Measurements from ENCODE around the gene DNLZ. TPM values are rescaled to one million over a fixed set of nuclear protein-coding genes. Genes with fewer than 3 reads are reported as not detected.

DNLZ gene
- total and polyA plus RNA-seq, 9 of the 15 experiments (the other 6 are each of a cell fraction or from before 2014, with no cell fraction given), result 0.17 to 44.6 (median 3.4) TPM

DNA sequence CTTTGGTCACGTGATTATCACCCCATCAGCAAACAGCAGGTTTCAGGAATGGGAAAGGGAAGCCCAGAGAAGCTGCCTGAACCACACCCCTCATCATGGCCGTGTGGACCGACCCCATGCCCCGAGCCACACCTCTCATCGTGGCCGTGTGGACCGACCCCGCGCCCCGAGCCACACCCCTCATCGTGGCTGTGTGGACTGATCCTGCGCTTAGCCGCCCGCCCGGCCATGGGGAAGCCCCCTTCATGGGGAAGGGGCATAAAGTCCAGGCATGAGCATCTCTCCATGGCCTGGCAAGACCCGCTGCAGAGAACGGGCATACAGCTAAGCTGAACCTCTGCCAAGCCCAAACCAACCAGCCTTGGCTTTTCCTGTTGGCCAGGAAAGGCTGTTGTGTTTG lies 30.0 kb upstream of the DNLZ start:
- Histone ChIP-seq H3K79me2 (ENCODE audit: control insufficient read depth, insufficient read depth, low read length) (peaks cover 9% of the 10 kb centered on the region), H3K4me3 (no peak overlapping the region), H3K36me3 (ENCODE audit: control insufficient read depth, insufficient read depth, low read length) (peaks cover 94% of the 10 kb centered on the region), H3K9ac (ENCODE audit: insufficient read depth in 1 of 2, low read depth in 2 of 2, low read length in 2 of 2) (no peak overlapping the region), H2AFZ (ENCODE audit: low read depth, low read length) (no peak overlapping the region), H3K27me3 (ENCODE audit: control insufficient read depth in 2 of 2, insufficient read depth in 2 of 2, low read length in 2 of 2) (no peaks in the 10 kb centered on the region), H3K4me2 (ENCODE audit: insufficient read depth, low read length) (no peak overlapping the region), H3K27ac (ENCODE audit: extremely low read depth, low read depth, low read length) (no peak overlapping the region), H3K4me1 (replicated peaks in 1 of 2; ENCODE audit: control insufficient read depth in 2 of 2, insufficient read depth in 2 of 2, low read length in 2 of 2) (peaks cover 2 to 22% of the 10 kb centered on the region in 2 experiments; a peak in 4 of 5 replicates), H4K20me1 (replicated peaks; ENCODE audit: control insufficient read depth, insufficient read depth, low read length) (no peaks in the 10 kb centered on the region; the same call in 1 of the 2 replicates), H3K9me1 (ENCODE audit: control insufficient read depth, insufficient read depth, low read length) (no peaks in the 10 kb centered on the region), H3K9me3 (replicated peaks; ENCODE audit: control insufficient read depth, insufficient read depth, low read depth, low read length) (no peaks in the 10 kb centered on the region)
- FAIRE-seq, result no peak
- DNase-seq (ENCODE audit: extremely low read depth in 1 of 4, low spot score in 3 of 4), result peak in 1 of 4 experiments; percentile 33
- intact Hi-C loops (cut with micrococcal nuclease), result no loop called here
- BruUV-seq (replicated peaks), result no TSS peak
- 85% methylated on average over 13 of the region's 17 CpGs for WGBS (ENCODE audit: insufficient coverage, low coverage, missing lambda C conversion rate)
- no peak for ATAC-seq
- ChIA-PET POLR2A (interaction anchor here (1.0 to 3.3 kb wide), 2 partner anchors 10 to 16 kb away, joined by 5 to 8 read pairs; partner anchors contain the start of genes ENTR1 and PMPCA), CTCF (ENCODE audit: low intra/inter-chr PET ratio) (no interaction called here)
- TF ChIP-seq, protein P1, sequence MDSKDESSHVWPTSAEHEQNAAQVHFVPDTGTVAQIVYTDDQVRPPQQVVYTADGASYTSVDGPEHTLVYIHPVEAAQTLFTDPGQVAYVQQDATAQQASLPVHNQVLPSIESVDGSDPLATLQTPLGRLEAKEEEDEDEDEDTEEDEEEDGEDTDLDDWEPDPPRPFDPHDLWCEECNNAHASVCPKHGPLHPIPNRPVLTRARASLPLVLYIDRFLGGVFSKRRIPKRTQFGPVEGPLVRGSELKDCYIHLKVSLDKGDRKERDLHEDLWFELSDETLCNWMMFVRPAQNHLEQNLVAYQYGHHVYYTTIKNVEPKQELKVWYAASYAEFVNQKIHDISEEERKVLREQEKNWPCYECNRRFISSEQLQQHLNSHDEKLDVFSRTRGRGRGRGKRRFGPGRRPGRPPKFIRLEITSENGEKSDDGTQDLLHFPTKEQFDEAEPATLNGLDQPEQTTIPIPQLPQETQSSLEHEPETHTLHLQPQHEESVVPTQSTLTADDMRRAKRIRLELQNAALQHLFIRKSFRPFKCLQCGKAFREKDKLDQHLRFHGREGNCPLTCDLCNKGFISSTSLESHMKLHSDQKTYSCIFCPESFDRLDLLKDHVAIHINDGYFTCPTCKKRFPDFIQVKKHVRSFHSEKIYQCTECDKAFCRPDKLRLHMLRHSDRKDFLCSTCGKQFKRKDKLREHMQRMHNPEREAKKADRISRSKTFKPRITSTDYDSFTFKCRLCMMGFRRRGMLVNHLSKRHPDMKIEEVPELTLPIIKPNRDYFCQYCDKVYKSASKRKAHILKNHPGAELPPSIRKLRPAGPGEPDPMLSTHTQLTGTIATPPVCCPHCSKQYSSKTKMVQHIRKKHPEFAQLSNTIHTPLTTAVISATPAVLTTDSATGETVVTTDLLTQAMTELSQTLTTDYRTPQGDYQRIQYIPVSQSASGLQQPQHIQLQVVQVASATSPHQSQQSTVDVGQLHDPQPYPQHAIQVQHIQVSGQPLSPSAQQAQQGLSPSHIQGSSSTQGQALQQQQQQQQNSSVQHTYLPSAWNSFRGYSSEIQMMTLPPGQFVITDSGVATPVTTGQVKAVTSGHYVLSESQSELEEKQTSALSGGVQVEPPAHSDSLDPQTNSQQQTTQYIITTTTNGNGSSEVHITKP (IDR thresholded peaks at IDR 0.05; ENCODE audit: partially characterized antibody), result peak; percentile 21
- TF ChIP-seq, protein P2, sequence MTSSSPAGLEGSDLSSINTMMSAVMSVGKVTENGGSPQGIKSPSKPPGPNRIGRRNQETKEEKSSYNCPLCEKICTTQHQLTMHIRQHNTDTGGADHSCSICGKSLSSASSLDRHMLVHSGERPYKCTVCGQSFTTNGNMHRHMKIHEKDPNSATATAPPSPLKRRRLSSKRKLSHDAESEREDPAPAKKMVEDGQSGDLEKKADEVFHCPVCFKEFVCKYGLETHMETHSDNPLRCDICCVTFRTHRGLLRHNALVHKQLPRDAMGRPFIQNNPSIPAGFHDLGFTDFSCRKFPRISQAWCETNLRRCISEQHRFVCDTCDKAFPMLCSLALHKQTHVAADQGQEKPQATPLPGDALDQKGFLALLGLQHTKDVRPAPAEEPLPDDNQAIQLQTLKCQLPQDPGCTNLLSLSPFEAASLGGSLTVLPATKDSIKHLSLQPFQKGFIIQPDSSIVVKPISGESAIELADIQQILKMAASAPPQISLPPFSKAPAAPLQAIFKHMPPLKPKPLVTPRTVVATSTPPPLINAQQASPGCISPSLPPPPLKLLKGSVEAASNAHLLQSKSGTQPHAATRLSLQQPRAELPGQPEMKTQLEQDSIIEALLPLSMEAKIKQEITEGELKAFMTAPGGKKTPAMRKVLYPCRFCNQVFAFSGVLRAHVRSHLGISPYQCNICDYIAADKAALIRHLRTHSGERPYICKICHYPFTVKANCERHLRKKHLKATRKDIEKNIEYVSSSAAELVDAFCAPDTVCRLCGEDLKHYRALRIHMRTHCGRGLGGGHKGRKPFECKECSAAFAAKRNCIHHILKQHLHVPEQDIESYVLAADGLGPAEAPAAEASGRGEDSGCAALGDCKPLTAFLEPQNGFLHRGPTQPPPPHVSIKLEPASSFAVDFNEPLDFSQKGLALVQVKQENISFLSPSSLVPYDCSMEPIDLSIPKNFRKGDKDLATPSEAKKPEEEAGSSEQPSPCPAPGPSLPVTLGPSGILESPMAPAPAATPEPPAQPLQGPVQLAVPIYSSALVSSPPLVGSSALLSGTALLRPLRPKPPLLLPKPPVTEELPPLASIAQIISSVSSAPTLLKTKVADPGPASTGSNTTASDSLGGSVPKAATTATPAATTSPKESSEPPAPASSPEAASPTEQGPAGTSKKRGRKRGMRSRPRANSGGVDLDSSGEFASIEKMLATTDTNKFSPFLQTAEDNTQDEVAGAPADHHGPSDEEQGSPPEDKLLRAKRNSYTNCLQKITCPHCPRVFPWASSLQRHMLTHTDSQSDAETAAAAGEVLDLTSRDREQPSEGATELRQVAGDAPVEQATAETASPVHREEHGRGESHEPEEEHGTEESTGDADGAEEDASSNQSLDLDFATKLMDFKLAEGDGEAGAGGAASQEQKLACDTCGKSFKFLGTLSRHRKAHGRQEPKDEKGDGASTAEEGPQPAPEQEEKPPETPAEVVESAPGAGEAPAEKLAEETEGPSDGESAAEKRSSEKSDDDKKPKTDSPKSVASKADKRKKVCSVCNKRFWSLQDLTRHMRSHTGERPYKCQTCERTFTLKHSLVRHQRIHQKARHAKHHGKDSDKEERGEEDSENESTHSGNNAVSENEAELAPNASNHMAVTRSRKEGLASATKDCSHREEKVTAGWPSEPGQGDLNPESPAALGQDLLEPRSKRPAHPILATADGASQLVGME (CRISPR knock-in tag; IDR thresholded peaks at IDR 0.05), result no peak
- in situ Hi-C loops (cut with MboI), result no loop called here

Data from K562 (cell line).